ENCODE results near the gene CDK15. TPM values are rescaled to one million over a fixed set of nuclear protein-coding genes. Genes with fewer than 3 reads are reported as not detected.

The CDK15 gene
- total and polyA plus RNA-seq, 2 experiments from 2014 or later, result 0.27 TPM; not detected in 1

DNA sequence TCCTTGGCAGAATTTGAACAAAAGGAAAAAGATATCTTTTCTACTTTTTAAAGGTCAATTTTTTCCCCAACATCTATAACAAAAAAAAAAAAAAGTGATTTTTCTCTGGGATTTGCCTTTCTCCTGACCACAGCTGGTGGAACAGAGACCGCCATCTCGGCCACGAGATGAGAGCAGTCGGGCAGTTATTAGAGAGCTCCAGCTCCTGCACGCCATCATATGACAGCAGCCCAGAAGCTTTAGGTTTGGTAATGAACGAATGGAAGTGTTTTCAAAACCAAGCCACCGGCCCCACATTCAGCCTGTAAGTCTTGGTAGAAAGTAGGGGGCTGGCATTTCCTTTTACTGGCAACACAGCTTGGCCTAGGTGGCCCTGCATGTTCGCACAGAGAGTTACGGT, 132.4 kb downstream of the CDK15 start:
- Mint-ChIP-seq H3K36me3 (ENCODE audit: low read depth) (peaks cover 24% of the 10 kb centered on the region), H3K4me1 (peaks cover 21% of the 10 kb centered on the region), H3K27ac (no peak overlapping the region), H3K9me3 (peaks cover 10% of the 10 kb centered on the region; the same call in 1 of the 3 replicates), H3K4me3 (no peak overlapping the region), H3K27me3 (ENCODE audit: insufficient read depth, low read depth, poor library complexity) (peaks cover 10% of the 10 kb centered on the region)
- Histone ChIP-seq H3K36me3 (ENCODE audit: insufficient read depth) (no peaks in the 10 kb centered on the region), H3K4me3 (no peak overlapping the region), H3F3A (replicated peaks; ENCODE audit: low read depth) (no peaks in the 10 kb centered on the region; the same call in 1 of the 2 replicates), H3K27ac (ENCODE audit: low read depth) (peak overlapping the region; percentile 50), H3K4me2 (peak overlapping the region; percentile 3; the same call in 1 of the 2 replicates), H3K27me3 (ENCODE audit: insufficient read depth) (no peaks in the 10 kb centered on the region), H4K20me1 (replicated peaks; ENCODE audit: insufficient read depth) (no peaks in the 10 kb centered on the region), H3K9me2 (ENCODE audit: insufficient read depth) (peaks cover 6% of the 10 kb centered on the region; the same call in 1 of the 2 replicates), H3K4me1 (ENCODE audit: insufficient read depth) (peaks cover 23% of the 10 kb centered on the region), H3K79me2 (replicated peaks; ENCODE audit: insufficient read depth) (no peaks in the 10 kb centered on the region), H2AFZ (no peak overlapping the region)
- ATAC-seq (no peak), DNase-seq (ENCODE audit: low spot score) (no peak)
- TF ChIP-seq EZH2 (IDR thresholded peaks at IDR 0.05; ENCODE audit: low read depth, unreplicated experiment) (no peak), CREB1 (CRISPR knock-in tag; IDR thresholded peaks at IDR 0.05; ENCODE audit: low read depth) (no peak), ZNF331 (CRISPR knock-in tag; IDR thresholded peaks at IDR 0.05; ENCODE audit: low read depth) (no peak)
- TF ChIP-seq, protein P1, sequence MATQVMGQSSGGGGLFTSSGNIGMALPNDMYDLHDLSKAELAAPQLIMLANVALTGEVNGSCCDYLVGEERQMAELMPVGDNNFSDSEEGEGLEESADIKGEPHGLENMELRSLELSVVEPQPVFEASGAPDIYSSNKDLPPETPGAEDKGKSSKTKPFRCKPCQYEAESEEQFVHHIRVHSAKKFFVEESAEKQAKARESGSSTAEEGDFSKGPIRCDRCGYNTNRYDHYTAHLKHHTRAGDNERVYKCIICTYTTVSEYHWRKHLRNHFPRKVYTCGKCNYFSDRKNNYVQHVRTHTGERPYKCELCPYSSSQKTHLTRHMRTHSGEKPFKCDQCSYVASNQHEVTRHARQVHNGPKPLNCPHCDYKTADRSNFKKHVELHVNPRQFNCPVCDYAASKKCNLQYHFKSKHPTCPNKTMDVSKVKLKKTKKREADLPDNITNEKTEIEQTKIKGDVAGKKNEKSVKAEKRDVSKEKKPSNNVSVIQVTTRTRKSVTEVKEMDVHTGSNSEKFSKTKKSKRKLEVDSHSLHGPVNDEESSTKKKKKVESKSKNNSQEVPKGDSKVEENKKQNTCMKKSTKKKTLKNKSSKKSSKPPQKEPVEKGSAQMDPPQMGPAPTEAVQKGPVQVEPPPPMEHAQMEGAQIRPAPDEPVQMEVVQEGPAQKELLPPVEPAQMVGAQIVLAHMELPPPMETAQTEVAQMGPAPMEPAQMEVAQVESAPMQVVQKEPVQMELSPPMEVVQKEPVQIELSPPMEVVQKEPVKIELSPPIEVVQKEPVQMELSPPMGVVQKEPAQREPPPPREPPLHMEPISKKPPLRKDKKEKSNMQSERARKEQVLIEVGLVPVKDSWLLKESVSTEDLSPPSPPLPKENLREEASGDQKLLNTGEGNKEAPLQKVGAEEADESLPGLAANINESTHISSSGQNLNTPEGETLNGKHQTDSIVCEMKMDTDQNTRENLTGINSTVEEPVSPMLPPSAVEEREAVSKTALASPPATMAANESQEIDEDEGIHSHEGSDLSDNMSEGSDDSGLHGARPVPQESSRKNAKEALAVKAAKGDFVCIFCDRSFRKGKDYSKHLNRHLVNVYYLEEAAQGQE (IDR thresholded peaks at IDR 0.05; ENCODE audit: unreplicated experiment), result no peak
- TF ChIP-seq, protein P2, sequence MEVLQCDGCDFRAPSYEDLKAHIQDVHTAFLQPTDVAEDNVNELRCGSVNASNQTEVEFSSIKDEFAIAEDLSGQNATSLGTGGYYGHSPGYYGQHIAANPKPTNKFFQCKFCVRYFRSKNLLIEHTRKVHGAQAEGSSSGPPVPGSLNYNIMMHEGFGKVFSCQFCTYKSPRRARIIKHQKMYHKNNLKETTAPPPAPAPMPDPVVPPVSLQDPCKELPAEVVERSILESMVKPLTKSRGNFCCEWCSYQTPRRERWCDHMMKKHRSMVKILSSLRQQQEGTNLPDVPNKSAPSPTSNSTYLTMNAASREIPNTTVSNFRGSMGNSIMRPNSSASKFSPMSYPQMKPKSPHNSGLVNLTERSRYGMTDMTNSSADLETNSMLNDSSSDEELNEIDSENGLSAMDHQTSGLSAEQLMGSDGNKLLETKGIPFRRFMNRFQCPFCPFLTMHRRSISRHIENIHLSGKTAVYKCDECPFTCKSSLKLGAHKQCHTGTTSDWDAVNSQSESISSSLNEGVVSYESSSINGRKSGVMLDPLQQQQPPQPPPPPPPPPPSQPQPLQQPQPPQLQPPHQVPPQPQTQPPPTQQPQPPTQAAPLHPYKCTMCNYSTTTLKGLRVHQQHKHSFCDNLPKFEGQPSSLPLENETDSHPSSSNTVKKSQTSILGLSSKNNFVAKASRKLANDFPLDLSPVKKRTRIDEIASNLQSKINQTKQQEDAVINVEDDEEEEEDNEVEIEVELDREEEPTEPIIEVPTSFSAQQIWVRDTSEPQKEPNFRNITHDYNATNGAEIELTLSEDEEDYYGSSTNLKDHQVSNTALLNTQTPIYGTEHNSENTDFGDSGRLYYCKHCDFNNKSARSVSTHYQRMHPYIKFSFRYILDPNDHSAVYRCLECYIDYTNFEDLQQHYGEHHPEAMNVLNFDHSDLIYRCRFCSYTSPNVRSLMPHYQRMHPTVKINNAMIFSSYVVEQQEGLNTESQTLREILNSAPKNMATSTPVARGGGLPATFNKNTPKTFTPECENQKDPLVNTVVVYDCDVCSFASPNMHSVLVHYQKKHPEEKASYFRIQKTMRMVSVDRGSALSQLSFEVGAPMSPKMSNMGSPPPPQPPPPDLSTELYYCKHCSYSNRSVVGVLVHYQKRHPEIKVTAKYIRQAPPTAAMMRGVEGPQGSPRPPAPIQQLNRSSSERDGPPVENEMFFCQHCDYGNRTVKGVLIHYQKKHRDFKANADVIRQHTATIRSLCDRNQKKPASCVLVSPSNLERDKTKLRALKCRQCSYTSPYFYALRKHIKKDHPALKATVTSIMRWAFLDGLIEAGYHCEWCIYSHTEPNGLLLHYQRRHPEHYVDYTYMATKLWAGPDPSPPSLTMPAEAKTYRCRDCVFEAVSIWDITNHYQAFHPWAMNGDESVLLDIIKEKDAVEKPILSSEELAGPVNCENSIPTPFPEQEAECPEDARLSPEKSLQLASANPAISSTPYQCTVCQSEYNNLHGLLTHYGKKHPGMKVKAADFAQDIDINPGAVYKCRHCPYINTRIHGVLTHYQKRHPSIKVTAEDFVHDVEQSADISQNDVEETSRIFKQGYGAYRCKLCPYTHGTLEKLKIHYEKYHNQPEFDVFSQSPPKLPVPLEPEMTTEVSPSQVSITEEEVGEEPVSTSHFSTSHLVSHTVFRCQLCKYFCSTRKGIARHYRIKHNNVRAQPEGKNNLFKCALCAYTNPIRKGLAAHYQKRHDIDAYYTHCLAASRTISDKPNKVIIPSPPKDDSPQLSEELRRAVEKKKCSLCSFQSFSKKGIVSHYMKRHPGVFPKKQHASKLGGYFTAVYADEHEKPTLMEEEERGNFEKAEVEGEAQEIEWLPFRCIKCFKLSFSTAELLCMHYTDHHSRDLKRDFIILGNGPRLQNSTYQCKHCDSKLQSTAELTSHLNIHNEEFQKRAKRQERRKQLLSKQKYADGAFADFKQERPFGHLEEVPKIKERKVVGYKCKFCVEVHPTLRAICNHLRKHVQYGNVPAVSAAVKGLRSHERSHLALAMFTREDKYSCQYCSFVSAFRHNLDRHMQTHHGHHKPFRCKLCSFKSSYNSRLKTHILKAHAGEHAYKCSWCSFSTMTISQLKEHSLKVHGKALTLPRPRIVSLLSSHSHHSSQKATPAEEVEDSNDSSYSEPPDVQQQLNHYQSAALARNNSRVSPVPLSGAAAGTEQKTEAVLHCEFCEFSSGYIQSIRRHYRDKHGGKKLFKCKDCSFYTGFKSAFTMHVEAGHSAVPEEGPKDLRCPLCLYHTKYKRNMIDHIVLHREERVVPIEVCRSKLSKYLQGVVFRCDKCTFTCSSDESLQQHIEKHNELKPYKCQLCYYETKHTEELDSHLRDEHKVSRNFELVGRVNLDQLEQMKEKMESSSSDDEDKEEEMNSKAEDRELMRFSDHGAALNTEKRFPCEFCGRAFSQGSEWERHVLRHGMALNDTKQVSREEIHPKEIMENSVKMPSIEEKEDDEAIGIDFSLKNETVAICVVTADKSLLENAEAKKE (CRISPR knock-in tag; IDR thresholded peaks at IDR 0.05), result no peak
